HCT116 (cell line): ENCODE measurements around the gene EEFSEC. TPM values are rescaled to one million over a fixed set of nuclear protein-coding genes. Genes with fewer than 3 reads are reported as not detected.

Experiments used
- ATAC-seq: fragments of 200-7000 bp; cut with Tn5 transposase; 2 replicates; pipeline ENCODE4 v1.9.1; 2020; ENCODE audit warnings: mild to moderate bottlenecking, moderate library complexity
- BruUV-seq: library from RNA; stranded (reverse); fragments of 400-500 nt; replicated peaks from 2 replicates; lab custom pipeline; 2021; lab: Mats Ljungman, UMichigan
- CTCF ChIA-PET: fragments of 300-600 bp; sonication (Branson Sonifier 250); formaldehyde crosslinking; loops from one replicate; lab custom pipeline; 2021; ENCODE audit warnings: antibody characterized with exemption; lab: Charles Lee
- POLR2A ChIA-PET: fragments of 300-600, 350-600 bp; sonication (Branson Sonifier 250); formaldehyde crosslinking; loops from one replicate; lab custom pipeline; 2021; ENCODE audit warnings: antibody characterized with exemption; lab: Charles Lee
- RAD21 ChIA-PET, 2 experiments: fragments of 300-600 bp; sonication (Branson Sonifier 250); formaldehyde crosslinking; loops; one replicate each; lab custom pipeline; 2023; ENCODE audit warnings: low total read pairs in 2 of 2; ENCODE audit not compliant: uncharacterized antibody in 2 of 2, unreplicated experiment in 2 of 2, low non-redundant PET in 1 of 2; lab: Charles Lee
- DNase-seq: peaks from one replicate; pipeline ENCODE4 v3.0.0-alpha.2; 2010; ENCODE audit warnings: low read depth, low spot score
- H2AFZ ChIP-seq: fragments of 200-600 bp; shearing (Covaris generic), sonication (generic); 2 replicates; pipeline ENCODE4 v1.6.1; 2017; ENCODE audit warnings: low read depth, mixed run types, mixed read lengths, antibody characterized with exemption, low read length; ENCODE audit not compliant: poor library complexity, severe bottlenecking
- H3K27ac ChIP-seq: 2 replicates; pipeline ENCODE4 v1.5.1; 2012; ENCODE audit warnings: low read depth, low read length
- H3K27me3 ChIP-seq: fragments of 200-600 bp; sonication (generic); 2 replicates; pipeline ENCODE4 v1.6.1; 2016; ENCODE audit warnings: mixed run types, low read length, mixed read lengths; ENCODE audit not compliant: insufficient read depth
- H3K36me3 ChIP-seq, 2 experiments: fragments of 200-500 bp in 1 of 2; fragments of 200-600 bp in 1 of 2; sonication (Bioruptor generic) in 1 of 2; sonication (generic) in 1 of 2; 2 replicates each; pipeline versions ENCODE4 v1.5.1 to v1.6.1; 2014 to 2016; ENCODE audit warnings: low read length in 2 of 2, inconsistent platforms in 1 of 2, mixed read lengths in 1 of 2, mixed run types in 1 of 2; ENCODE audit not compliant: insufficient read depth in 2 of 2, control insufficient read depth in 1 of 2
- H3K4me1 ChIP-seq, 2 experiments: fragments of 200-600 bp in 1 of 2; sonication (generic) in 1 of 2; 2 replicates each; pipeline versions ENCODE4 v1.5.1 to v1.6.1; 2012 to 2017; ENCODE audit warnings: low read length in 2 of 2, inconsistent platforms in 1 of 2, mild to moderate bottlenecking in 1 of 2, mixed read lengths in 1 of 2, mixed run types in 1 of 2, moderate library complexity in 1 of 2; ENCODE audit not compliant: insufficient read depth in 2 of 2, control insufficient read depth in 1 of 2
- H3K4me2 ChIP-seq: fragments of 200-600 bp; sonication (generic); 2 replicates; pipeline ENCODE4 v1.6.1; 2017; ENCODE audit warnings: mixed run types, low read length, mixed read lengths
- H3K4me3 ChIP-seq, 2 experiments: fragments of 200-600 bp in 1 of 2; sonication (generic) in 1 of 2; replicated peaks in 1 of 2; 2 replicates each; pipeline ENCODE4 v1.5.1; 2011 to 2016; ENCODE audit warnings: low read length in 2 of 2, control low read depth in 1 of 2, low read depth in 1 of 2, mild to moderate bottlenecking in 1 of 2, mixed read lengths in 1 of 2, mixed run types in 1 of 2
- H3K79me2 ChIP-seq: fragments of 200-600 bp; sonication (generic); 2 replicates; pipeline ENCODE4 v1.6.1; 2017; ENCODE audit warnings: mild to moderate bottlenecking, mixed run types, low read length, moderate library complexity, mixed read lengths; ENCODE audit not compliant: insufficient read depth
- H3K9ac ChIP-seq: fragments of 200-600 bp; sonication (generic); 2 replicates; pipeline ENCODE4 v1.6.1; 2016; ENCODE audit warnings: low read length, mixed read lengths
- H3K9me2 ChIP-seq: fragments of 200-600 bp; sonication (generic), shearing (Covaris generic); 2 replicates; pipeline ENCODE4 v1.6.1; 2017; ENCODE audit warnings: mixed run types, mild to moderate bottlenecking, moderate library complexity; ENCODE audit not compliant: insufficient read depth
- H3K9me3 ChIP-seq, 2 experiments: fragments of 200-500 bp in 1 of 2; fragments of 200-600 bp in 1 of 2; sonication (Bioruptor generic) in 1 of 2; sonication (generic) in 1 of 2; 2 replicates each; pipeline ENCODE4 v1.6.1; 2014 to 2017; ENCODE audit warnings: low read length in 2 of 2, mixed read lengths in 2 of 2, inconsistent platforms in 1 of 2, low read depth in 1 of 2, mild to moderate bottlenecking in 1 of 2, mixed run types in 1 of 2, moderate library complexity in 1 of 2; ENCODE audit not compliant: control insufficient read depth in 1 of 2, insufficient read depth in 1 of 2
- H4K20me1 ChIP-seq: fragments of 200-600 bp; sonication (generic), shearing (Covaris generic); 2 replicates; pipeline ENCODE4 v1.6.1; 2017; ENCODE audit warnings: mixed run types, mild to moderate bottlenecking, moderate library complexity; ENCODE audit not compliant: insufficient read depth
- CBX3 ChIP-seq: IDR thresholded peaks from 2 replicates; pipeline ENCODE4 v1.6.1; 2012; ENCODE audit warnings: low read depth
- CEBPB ChIP-seq: IDR thresholded peaks from 2 replicates; pipeline ENCODE4 v1.6.1; 2012; ENCODE audit warnings: low read depth
- EGR1 ChIP-seq: IDR thresholded peaks from 2 replicates; pipeline ENCODE4 v1.6.1; 2012; ENCODE audit warnings: low read depth
- EZH2 ChIP-seq: fragments of 200-600 bp; sonication (generic); IDR thresholded peaks from 2 replicates; pipeline ENCODE4 v1.6.1; 2017; ENCODE audit warnings: antibody characterized with exemption, mixed run types
- POLR2A ChIP-seq: IDR thresholded peaks from 2 replicates; pipeline ENCODE4 v1.7.0; 2011; ENCODE audit warnings: borderline replicate concordance; ENCODE audit not compliant: insufficient read depth, insufficient read length; ENCODE audit errors: extremely low read depth
- POLR2AphosphoS5 ChIP-seq: IDR thresholded peaks from 2 replicates; pipeline ENCODE4 v1.6.1; 2011; ENCODE audit warnings: mild to moderate bottlenecking, low read depth, low read length, moderate library complexity
- SP1 ChIP-seq: IDR thresholded peaks from 2 replicates; pipeline ENCODE4 v1.6.1; 2012; ENCODE audit warnings: low read depth
- SRF ChIP-seq: IDR thresholded peaks from 2 replicates; pipeline ENCODE4 v1.6.1; 2012; ENCODE audit warnings: low read depth
- ZFX ChIP-seq: fragments of 450-650 bp; IDR thresholded peaks from 2 replicates; pipeline ENCODE4 v1.6.1; 2017
- intact Hi-C: fragments of 100-400 bp; cut with micrococcal nuclease; formaldehyde crosslinking; loops from 2 replicates; pipeline ENCODE4 v1.10.0; 2022
- total RNA-seq: library from RNA; stranded (reverse); gene quantifications from one replicate; pipeline ENCODE4 v1.2.1, GENCODE V29; 2021; ENCODE audit not compliant: unreplicated experiment
- TF ChIP-seq, protein P1 (sequence below): IDR thresholded peaks from 2 replicates; pipeline ENCODE4 v1.6.1; 2011; ENCODE audit warnings: mild to moderate bottlenecking, low read length, moderate library complexity; ENCODE audit not compliant: insufficient replicate concordance; ENCODE audit errors: extremely low read depth
- TF ChIP-seq, protein P2 (sequence below), 3 experiments: fragments of 200-600 bp in 1 of 3; sonication (generic) in 1 of 3; IDR thresholded peaks in 2 of 3; conservative IDR thresholded peaks in 1 of 3; 2 replicates each; pipeline ENCODE4 v1.5.1; 2012 to 2017; ENCODE audit warnings: low read depth in 2 of 3, low read length in 2 of 3, antibody characterized with exemption in 1 of 3, borderline replicate concordance in 1 of 3, control low read depth in 1 of 3, mild to moderate bottlenecking in 1 of 3, mixed read lengths in 1 of 3, mixed run types in 1 of 3, moderate library complexity in 1 of 3; ENCODE audit not compliant: insufficient read depth in 1 of 3
- TF ChIP-seq, protein P3 (sequence below): IDR thresholded peaks from 2 replicates; pipeline ENCODE4 v1.6.1; 2012
- TF ChIP-seq, protein P4 (sequence below): IDR thresholded peaks from 2 replicates; pipeline ENCODE4 v1.6.1; 2012

Gene EEFSEC
- total RNA-seq, 1 experiment from 2014 or later: 16.1 TPM

DNA sequence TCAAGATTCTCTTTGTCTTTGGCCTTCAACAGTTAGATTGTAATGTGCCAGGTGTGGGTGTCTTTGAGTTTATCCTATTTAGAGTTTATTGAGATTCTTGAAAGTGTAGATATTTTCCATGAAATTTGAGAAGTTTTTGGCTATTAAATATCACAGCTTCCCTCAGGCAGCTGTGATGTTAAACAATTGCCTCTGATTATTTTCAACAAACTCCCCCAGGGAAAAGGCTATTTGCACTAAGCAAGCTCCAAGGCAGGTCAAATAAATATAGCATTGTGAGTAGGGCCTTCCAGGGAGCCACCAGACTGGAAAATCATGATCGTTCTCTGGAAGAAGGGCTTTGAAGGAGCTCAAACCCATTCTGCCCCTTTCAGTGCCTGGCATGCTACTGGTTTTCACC lies 107.0 kb downstream of the EEFSEC start:
- H3K4me1 ChIP-seq: no peaks in the 10 kb centered on the region
- intact Hi-C loops: no loop called here
- no peak overlapping the region for H2AFZ ChIP-seq
- no peaks in the 10 kb centered on the region for H3K9me3 ChIP-seq
- no peaks in the 10 kb centered on the region for H3K79me2 ChIP-seq
- ChIA-PET POLR2A (no interaction called here), RAD21 (no interaction called here), CTCF (no interaction called here)
- H3K4me2 ChIP-seq: no peak overlapping the region
- BruUV-seq: no TSS peak
- no peak for DNase-seq
- H3K27ac ChIP-seq: no peak overlapping the region
- no peaks in the 10 kb centered on the region for H3K27me3 ChIP-seq
- H3K9me2 ChIP-seq: no peaks in the 10 kb centered on the region
- no peak overlapping the region for H3K4me3 ChIP-seq
- H3K36me3 ChIP-seq: no peaks in the 10 kb centered on the region
- no peak for ATAC-seq
- TF ChIP-seq ZFX (no peak), POLR2A (no peak), EGR1 (no peak), SRF (no peak), CBX3 (no peak), POLR2AphosphoS5 (no peak), EZH2 (no peak), SP1 (no peak), CEBPB (no peak)
- TF ChIP-seq, protein P1, sequence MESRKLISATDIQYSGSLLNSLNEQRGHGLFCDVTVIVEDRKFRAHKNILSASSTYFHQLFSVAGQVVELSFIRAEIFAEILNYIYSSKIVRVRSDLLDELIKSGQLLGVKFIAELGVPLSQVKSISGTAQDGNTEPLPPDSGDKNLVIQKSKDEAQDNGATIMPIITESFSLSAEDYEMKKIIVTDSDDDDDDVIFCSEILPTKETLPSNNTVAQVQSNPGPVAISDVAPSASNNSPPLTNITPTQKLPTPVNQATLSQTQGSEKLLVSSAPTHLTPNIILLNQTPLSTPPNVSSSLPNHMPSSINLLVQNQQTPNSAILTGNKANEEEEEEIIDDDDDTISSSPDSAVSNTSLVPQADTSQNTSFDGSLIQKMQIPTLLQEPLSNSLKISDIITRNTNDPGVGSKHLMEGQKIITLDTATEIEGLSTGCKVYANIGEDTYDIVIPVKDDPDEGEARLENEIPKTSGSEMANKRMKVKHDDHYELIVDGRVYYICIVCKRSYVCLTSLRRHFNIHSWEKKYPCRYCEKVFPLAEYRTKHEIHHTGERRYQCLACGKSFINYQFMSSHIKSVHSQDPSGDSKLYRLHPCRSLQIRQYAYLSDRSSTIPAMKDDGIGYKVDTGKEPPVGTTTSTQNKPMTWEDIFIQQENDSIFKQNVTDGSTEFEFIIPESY: no peak
- TF ChIP-seq, protein P2, sequence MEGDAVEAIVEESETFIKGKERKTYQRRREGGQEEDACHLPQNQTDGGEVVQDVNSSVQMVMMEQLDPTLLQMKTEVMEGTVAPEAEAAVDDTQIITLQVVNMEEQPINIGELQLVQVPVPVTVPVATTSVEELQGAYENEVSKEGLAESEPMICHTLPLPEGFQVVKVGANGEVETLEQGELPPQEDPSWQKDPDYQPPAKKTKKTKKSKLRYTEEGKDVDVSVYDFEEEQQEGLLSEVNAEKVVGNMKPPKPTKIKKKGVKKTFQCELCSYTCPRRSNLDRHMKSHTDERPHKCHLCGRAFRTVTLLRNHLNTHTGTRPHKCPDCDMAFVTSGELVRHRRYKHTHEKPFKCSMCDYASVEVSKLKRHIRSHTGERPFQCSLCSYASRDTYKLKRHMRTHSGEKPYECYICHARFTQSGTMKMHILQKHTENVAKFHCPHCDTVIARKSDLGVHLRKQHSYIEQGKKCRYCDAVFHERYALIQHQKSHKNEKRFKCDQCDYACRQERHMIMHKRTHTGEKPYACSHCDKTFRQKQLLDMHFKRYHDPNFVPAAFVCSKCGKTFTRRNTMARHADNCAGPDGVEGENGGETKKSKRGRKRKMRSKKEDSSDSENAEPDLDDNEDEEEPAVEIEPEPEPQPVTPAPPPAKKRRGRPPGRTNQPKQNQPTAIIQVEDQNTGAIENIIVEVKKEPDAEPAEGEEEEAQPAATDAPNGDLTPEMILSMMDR (IDR thresholded peaks at IDR 0.05 in 2 of 3, conservative IDR thresholded peaks at IDR 0.05 in 1 of 3; ENCODE audit: borderline replicate concordance in 1 of 3, insufficient read depth in 1 of 3, low read depth in 2 of 3, low read length in 2 of 3): no peak
- TF ChIP-seq, protein P3, sequence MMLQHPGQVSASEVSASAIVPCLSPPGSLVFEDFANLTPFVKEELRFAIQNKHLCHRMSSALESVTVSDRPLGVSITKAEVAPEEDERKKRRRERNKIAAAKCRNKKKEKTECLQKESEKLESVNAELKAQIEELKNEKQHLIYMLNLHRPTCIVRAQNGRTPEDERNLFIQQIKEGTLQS: no peak
- TF ChIP-seq, protein P4, sequence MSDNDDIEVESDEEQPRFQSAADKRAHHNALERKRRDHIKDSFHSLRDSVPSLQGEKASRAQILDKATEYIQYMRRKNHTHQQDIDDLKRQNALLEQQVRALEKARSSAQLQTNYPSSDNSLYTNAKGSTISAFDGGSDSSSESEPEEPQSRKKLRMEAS: no peak
- no peak overlapping the region for H3K9ac ChIP-seq
- H4K20me1 ChIP-seq: no peaks in the 10 kb centered on the region
